Measurements from ENCODE around the gene GJB6.

GJB6 gene

DNA sequence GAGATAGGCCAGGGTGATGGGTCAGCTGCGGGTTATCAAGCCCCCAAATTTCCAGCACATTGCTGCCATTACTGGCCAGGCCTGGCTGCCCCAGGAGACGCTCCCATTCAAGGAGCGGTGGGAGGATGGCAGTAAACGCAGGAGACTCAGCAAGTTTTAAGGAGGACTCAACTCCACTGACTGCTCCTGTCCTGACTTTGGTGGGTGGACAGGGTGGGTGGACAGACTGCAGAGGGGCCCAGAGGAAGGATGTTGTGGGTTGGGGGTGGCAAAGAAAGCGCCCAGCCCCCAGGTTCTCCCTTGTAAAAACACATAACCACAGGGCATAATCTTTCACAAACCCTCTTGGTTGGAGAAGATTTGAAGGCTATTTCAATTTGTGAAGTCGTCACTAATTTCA, 4.4 kb downstream of the GJB6 start:
- no peak for DNase-seq (ENCODE audit: low read depth, low spot score)

GRCh38 chr13:20227288-20227687, 4.8 kb downstream of the GJB6 start:
- DNase-seq (ENCODE audit: low read depth, low spot score) = no peak

- no peak for DNase-seq (ENCODE audit: low read depth, low spot score)
Measured at GRCh38 chr13:20222553-20222952, 9.6 kb downstream of the GJB6 start.

GRCh38 chr13:20221772-20222171, 10.3 kb downstream of the GJB6 start:
- no peak for DNase-seq (ENCODE audit: low read depth, low spot score)

DNA sequence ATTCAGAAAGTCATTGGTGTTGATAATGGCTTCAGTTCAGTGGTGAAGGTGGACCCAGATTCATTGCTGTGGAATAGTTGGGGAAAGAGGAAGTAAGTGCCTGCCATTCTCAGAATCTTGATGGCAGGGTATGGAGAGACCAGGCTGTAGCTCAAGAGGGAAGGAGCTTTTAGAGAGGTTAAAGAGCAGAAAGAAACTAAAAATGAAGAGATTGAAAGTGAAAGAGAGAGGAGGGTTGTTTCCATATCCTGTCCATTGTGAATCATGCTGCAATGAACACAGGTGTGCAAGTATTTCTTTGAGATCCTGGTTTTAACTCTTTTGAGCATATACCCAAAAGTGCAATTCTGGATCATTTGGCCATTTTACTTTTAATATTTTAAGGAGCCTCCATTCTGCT, 12.5 kb downstream of the GJB6 start:
- DNase-seq (ENCODE audit: low read depth, low spot score) = no peak

- no peak for DNase-seq (ENCODE audit: low read depth, low spot score)
Measured at GRCh38 chr13:20217168-20217567, 15.0 kb downstream of the GJB6 start.

DNA sequence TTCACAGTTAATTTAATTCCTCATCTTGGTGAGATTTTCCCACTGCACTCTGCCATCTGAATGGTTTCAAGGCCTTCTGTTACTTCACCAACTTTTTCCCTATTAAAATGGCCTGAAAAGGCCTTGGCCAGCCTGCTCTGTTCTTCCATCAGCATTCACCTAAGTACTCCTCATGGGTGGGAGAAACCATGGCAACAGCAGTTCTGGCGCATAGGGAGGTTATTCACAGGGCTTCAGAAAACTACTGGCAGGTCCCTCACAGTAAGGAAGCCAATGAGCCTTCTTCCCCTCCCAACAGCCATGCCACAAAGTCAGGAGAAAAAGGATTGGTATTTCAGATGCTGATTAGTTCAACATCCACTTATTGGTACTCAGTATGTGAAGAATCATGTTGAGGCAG, 22.2 kb downstream of the GJB6 start:
- no peak for DNase-seq (ENCODE audit: low read depth, low spot score)

DNA sequence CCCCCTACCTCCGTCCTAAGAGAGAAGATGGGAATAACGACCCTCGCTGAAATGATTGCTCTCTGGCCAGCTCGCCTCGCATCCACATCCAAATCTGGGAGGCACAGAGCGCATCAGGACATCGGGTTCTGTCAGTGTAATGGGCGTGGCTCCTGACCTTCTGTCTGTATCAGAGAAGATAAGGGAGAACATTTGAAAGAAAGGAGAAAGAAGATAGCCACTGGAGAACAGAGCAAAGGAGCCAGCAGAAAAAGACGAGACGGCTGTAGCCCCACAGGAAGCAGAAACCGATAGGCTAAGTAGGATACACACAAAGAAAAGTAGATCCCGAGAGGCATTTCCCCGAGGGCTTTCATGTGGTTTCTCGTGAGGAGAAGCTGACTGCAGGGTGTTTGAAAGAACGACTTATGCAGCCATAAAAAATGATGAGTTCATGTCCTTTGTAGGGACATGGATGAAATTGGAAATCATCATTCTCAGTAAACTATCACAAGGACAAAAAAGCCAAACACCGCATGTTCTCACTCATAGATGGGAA, 25.4 kb downstream of the GJB6 start:
- DNase-seq (ENCODE audit: low read depth, low spot score) = no peak

- DNase-seq (ENCODE audit: low read depth, low spot score) = no peak
Measured at GRCh38 chr13:20206065-20206697, 25.9 kb downstream of the GJB6 start.

- no peak for DNase-seq (ENCODE audit: low read depth, low spot score)
Measured at GRCh38 chr13:20198781-20199180, 33.3 kb downstream of the GJB6 start.

- no peak for DNase-seq (ENCODE audit: low read depth, low spot score)
Measured at GRCh38 chr13:20197361-20197834, 34.7 kb downstream of the GJB6 start.

DNA sequence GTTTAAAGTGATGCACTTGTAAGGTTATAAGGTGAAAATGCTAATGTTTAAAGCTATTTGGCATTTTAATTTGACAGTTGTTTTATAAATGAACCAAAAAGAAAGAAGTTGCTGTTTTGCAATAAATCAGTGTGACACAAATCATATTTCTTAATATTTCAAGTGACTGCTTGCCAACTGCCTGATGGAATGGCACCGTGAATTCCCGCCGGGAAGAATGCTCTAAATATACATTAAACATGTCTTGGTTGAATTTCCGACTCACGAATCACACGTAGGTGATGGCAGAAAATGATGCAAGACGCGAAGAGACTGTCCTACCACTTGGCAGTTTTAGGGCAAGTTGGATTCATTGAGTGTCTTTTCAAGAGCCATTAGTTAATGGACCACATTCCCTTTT, 36.3 kb downstream of the GJB6 start:
- no peak for DNase-seq (ENCODE audit: low read depth, low spot score)

DNA sequence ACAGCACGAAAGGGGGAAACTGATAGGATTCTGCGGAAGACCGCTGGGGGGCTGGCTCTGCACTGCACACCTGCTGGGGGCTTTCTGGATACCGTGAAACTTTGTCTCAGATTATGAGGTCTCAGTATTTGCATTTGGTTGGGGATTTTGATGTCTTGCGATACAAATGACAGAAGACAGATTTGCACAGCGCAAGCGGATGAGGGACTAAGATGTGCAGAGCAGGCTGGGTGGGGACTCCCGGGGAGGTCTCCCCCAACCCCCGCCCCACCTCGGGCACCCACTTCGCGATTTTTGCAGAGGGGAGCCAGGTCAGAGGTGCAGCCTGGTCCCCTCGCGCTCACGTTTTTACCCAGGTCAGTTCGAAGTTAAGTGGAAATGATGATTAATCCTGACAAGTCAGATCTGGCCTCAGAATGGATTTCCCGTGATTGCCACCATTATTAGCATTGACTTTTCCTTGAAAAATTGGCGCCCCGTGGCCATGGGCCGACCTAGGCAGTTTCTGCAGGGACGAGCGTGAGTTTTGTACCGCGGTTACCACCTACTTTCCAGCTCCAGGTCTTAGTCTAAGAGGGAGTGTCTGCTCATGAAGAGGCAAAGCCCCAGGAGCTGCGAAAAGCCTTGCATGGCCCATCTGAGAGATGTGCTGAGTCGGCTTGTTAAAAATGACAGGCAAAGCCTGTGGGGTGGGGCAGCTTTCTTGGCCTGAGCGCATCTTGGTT, 38.0 kb downstream of the GJB6 start:
- DNase-seq (ENCODE audit: low read depth, low spot score) = no peak

- DNase-seq (ENCODE audit: low read depth, low spot score) = no peak
Measured at GRCh38 chr13:20193162-20193906, 38.8 kb downstream of the GJB6 start.

DNA sequence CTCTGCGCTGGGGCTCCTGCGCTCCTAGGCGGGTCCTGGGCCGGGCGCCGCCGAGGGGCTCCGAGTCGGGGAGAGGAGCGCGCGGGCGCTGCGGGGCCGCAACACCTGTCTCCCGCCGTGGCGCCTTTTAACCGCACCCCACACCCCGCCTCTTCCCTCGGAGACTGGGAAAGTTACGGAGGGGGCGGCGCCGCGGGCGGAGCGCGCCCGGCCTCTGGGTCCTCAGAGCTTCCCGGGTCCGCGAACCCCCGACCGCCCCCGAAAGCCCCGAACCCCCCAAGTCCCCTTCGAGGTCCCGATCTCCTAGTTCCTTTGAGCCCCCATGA, 39.3 kb downstream of the GJB6 start, which contains the start of gene GJB2:
Gene GJB2, minus strand, starts transcription at position 103 of the 326 bp plus-strand sequence. CDS start 3,357 bp downstream, outside the sequence.
- DNase-seq (ENCODE audit: low read depth, low spot score) = no peak

GRCh38 chr13:20192158-20192835, 39.8 kb downstream of the GJB6 start:
- DNase-seq (ENCODE audit: low read depth, low spot score) = no peak

- DNase-seq (ENCODE audit: low read depth, low spot score) = no peak
Measured at GRCh38 chr13:20191311-20192157, 40.6 kb downstream of the GJB6 start.

GRCh38 chr13:20190481-20191310, 41.4 kb downstream of the GJB6 start:
- no peak for DNase-seq (ENCODE audit: low read depth, low spot score)

GRCh38 chr13:20190076-20190475, 42.0 kb downstream of the GJB6 start:
- DNase-seq (ENCODE audit: low read depth, low spot score) = no peak
